OCI-M2 (cell line): ENCODE measurements around the gene ZBTB25.

Experiments
- DNase-seq: peaks from one replicate; lab custom pipeline; 2025; ENCODE audit not compliant: unreplicated experiment; lab: John Stamatoyannopoulos, UW

The ZBTB25 gene

GRCh38 chr14:64405295-64405694 is 98.3 kb downstream of the ZBTB25 start:
- no peak for DNase-seq

GRCh38 chr14:64401949-64402348 is 101.7 kb downstream of the ZBTB25 start:
- DNase-seq: no peak

GRCh38 chr14:64400829-64401459 is 102.7 kb downstream of the ZBTB25 start:
- no peak for DNase-seq
